Peyer's patch (tissue), 4 donors: ENCODE results near the gene WDR1.

ENCODE experiments used
- POLR2A ChIP-seq, 2 donors: fragments of 450-650 bp; IDR thresholded peaks; one replicate each; pipeline ENCODE4 v1.5.1; 2017; ENCODE audit warnings: antibody characterized with exemption in 2 of 2, mild to moderate bottlenecking in 2 of 2, moderate library complexity in 2 of 2
- TF ChIP-seq, protein P1 (sequence below), 6 experiments: fragments of 450-650 bp in 4 of 6; fragments of 200-600 bp in 2 of 6; sonication (generic) in 1 of 6; IDR thresholded peaks; one replicate each; pipeline ENCODE4 v1.5.1; 2017 to 2019; ENCODE audit warnings: antibody characterized with exemption in 6 of 6, mild to moderate bottlenecking in 3 of 6, moderate library complexity in 1 of 6

DNA sequence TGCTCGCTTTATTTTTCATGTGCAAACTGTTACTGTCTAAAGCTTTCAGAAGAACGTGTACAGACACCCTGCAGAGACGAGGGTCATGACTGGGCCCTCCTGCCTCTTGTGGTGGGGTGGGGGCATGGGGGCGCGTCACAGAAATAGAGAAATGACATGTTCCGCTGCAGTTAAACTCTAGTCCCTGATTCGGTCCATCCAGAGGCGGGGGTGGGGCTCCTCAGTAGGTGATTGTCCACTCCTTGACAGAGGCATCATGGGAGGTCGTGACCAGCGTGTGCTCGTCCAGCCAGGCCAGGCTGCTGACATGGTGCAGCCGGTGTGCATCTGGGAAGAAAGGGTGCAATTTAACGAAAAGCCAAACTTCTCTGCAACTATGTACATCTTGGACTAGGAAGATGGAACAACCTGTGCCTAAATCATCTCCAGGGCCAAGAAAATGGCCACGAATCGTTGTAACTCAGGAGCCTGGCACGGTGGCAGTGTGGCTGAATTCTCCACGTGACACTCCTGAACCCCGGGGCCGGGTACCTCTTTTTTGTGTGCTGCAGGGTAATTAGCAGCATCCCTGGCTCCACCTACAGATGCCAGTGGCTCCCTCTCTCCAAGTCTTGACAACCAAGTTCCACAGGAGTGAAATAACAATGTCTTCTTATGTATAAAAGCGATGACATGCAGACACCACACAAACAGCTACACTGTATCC is 41.3 kb downstream of the WDR1 start:
- no peak for TF ChIP-seq POLR2A (IDR thresholded peaks at IDR 0.05)
- TF ChIP-seq, protein P1, sequence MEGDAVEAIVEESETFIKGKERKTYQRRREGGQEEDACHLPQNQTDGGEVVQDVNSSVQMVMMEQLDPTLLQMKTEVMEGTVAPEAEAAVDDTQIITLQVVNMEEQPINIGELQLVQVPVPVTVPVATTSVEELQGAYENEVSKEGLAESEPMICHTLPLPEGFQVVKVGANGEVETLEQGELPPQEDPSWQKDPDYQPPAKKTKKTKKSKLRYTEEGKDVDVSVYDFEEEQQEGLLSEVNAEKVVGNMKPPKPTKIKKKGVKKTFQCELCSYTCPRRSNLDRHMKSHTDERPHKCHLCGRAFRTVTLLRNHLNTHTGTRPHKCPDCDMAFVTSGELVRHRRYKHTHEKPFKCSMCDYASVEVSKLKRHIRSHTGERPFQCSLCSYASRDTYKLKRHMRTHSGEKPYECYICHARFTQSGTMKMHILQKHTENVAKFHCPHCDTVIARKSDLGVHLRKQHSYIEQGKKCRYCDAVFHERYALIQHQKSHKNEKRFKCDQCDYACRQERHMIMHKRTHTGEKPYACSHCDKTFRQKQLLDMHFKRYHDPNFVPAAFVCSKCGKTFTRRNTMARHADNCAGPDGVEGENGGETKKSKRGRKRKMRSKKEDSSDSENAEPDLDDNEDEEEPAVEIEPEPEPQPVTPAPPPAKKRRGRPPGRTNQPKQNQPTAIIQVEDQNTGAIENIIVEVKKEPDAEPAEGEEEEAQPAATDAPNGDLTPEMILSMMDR (IDR thresholded peaks at IDR 0.05) = no peak
